Daoy (cell line): ENCODE data around the gene BRAF. TPM values are rescaled to one million over a fixed set of nuclear protein-coding genes. Genes with fewer than 3 reads are reported as not detected.
"Not testable (repeated sequence)": the region's sequence is repeated elsewhere in the genome, so short reads cannot be mapped to it uniquely, and the experiment has no call there.

Source experiments
- DNase-seq: peaks from one replicate; pipeline ENCODE4 v3.0.0-alpha.2; 2015; ENCODE audit warnings: low read depth
- total RNA-seq: library from RNA; depleted of rRNA; stranded (reverse); fragments of >200 nt; shearing (Covaris generic); gene quantifications from 2 replicates; pipeline ENCODE4 v1.2.3, GENCODE V29; 2014

The BRAF gene
- total RNA-seq, 1 experiment from 2014 or later = 5.1 TPM

GRCh38 chr7:140771826-140772225 is 152.9 kb downstream of the BRAF start:
- DNase-seq = no peak

DNA sequence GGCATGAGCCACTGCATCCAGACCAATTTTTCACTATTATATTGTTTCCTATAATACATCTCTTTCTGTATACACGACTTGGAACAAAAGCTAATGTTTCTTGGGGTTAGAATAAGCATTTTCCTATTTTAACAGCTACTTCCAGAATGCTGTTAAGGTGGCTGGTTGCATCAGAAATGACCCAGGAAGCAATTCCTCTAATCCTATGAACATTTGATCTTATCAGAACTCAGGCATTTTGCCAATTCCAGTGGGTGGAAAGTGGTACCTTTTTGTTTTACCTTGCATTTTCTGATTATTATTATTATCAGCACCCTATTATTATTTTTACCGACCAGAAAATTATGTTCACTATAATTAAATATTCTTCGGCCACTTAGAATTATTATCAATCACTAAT is 154.9 kb downstream of the BRAF start:
- DNase-seq = no peak

GRCh38 chr7:140767418-140767817 is 157.3 kb downstream of the BRAF start:
- no peak for DNase-seq

GRCh38 chr7:140765441-140765840 is 159.3 kb downstream of the BRAF start:
- not testable (repeated sequence) for DNase-seq

DNA sequence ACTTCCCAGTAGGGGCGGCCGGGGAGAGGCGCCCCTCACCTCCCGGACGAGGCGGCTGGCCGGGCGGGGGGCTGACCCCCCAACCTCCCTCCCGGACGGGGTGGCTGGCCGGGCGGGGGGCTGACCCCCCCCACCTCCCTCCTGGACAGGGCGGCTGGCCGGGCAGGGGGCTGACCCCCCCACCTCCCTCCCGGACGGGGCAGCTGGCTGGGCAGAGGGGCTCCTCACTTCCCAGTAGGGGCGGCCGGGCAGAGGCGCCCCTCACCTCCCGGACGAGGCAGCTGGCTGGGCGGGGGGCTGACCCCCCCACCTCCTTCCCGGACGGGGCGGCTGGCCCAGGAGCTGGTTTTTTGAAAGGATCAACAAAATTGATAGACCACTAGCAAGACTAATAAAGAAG is 161.6 kb downstream of the BRAF start:
- DNase-seq = not testable (repeated sequence)

GRCh38 chr7:140761375-140761774 is 163.4 kb downstream of the BRAF start:
- DNase-seq = not testable (repeated sequence)

GRCh38 chr7:140754506-140754905 is 170.2 kb downstream of the BRAF start:
- DNase-seq = no peak

- no peak for DNase-seq
Measured at GRCh38 chr7:140752533-140752932, 172.2 kb downstream of the BRAF start.

DNA sequence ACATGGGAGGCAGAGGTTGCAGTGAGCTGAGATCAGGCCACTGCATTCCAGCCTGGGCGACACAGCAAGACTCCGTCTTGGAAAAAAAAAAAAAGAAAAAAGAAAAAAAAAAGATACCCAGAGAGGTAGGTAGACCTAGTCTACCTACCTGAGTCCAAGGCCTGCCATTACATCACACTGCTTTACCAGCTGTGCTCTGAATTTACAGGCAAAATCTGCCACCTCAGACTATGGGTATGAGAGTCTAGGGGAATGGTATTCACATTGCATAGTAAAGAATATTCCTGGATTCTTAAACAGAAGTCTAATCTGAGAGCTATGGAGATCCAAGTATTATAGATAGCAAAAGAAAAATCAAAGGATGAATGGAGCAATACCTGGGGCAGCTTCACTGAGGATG is 178.0 kb downstream of the BRAF start:
- no peak for DNase-seq

DNA sequence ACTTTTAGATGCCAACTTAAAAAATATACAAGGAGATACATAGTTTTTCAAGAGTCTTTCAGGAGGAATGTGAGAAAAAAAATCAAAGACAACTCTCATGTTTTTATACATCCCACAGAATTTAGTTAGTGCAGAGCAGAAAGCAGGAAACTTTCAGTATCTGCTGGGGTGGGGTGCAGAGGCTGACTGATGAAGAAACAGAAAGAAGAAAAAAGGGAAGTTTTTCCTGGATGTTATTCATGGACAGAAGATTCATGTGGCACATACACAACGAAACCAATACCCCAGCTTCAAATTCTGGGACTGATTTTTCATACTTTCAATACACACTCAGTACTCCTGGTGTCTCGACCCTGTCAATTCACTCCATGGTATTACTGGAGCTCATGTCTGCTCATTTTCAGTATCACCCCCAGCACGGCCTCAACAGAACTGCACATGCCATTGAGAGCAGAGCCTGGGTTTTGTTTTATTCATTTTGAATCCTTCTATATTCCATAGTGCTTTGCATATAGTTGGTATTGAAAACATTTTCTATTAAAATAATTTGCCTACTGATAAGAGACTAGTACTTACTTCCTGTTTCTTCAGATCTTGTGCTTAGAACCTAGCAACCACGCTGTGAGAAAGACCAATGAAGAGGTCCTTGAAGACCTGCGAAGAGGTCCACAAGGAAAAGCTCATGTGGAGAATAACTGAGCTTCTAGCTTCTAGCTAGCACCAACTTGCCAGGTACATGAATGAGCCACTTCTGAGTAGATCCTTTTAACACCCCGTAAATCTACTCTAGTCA is 179.3 kb downstream of the BRAF start:
- no peak for DNase-seq

DNA sequence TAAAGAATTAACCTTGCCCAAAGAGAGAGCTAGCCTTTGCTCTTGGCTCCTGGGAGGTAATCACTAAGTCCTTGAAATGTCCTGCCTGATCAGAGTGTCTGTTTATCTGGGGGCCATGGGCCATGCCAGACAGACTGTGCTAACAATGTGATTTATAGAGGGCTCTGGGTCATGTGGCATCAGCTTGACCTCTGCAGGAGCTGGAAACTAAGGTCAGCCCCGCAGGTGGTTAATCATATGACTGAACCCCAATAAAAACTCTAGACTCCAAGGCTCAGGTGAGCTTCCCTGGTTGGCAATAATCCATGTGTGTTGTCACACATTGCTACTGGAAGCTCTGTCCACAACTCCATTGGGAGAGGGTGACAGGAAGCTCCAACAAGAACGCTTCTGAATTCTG is 180.7 kb downstream of the BRAF start:
- DNase-seq = no peak

DNA sequence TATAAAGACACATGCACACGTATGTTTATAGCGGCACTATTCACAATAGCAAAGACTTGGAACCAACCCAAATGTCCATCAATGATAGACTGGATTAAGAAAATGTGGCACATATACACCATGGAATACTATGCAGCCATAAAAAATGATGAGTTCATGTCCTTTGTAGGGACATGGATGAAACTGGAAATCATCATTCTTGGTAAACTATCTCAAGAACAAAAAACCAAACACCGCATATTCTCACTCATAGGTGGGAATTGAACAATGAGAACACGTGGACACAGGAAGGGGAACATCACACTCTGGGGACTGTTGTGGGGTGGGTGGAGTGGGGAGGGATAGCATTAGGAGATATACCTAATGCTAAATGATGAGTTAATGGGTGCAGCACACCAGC is 181.5 kb downstream of the BRAF start:
- not testable (repeated sequence) for DNase-seq

- DNase-seq = no peak
Measured at GRCh38 chr7:140738280-140738679, 186.4 kb downstream of the BRAF start.

DNA sequence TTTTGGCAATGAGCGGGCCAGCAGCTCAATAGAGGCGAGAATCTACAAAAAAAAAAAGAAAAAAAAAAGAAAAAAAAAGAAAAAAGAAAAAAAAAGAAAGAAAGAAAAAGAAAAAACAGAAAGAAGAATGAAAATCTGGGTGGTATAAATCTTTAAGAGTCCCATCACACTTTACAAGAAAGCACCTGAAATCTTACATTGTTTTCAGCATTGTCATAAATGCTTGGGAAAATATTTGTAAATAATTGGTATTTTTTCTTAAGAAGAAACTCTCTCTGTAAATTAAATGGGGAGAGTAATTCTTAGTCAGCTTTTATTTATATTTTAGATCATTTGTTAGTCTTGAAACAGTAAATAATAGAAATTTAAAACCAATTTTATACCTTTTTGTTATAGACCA is 190.0 kb downstream of the BRAF start:
- no peak for DNase-seq

- DNase-seq = no peak
Measured at GRCh38 chr7:140734096-140734495, 190.6 kb downstream of the BRAF start.

- no peak for DNase-seq
Measured at GRCh38 chr7:140732416-140732815, 192.3 kb downstream of the BRAF start.

DNA sequence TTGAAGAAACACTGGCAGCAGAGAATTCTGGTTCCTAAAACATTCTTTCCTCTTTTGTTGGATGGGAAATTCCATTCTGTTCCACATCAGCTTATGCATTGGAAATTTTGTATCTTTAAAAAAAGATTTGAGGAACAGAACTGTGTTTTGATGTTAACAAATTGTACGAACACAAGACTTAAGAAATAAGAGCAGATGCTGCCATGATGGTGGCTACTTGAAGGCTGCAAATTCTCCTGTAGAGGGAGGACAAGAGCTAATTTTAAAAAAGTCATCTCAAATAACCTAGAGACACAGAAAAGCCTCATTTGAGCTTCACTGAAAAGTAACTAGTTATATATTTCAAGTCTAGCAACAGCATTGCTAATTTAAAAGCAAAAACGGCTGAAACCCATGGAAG is 198.4 kb downstream of the BRAF start:
- no peak for DNase-seq

GRCh38 chr7:140724706-140725105 is 200.0 kb downstream of the BRAF start:
- DNase-seq = no peak

GRCh38 chr7:140723574-140723973 is 201.2 kb downstream of the BRAF start:
- DNase-seq = no peak

- no peak for DNase-seq
Measured at GRCh38 chr7:140723006-140723405, 201.7 kb downstream of the BRAF start.

DNA sequence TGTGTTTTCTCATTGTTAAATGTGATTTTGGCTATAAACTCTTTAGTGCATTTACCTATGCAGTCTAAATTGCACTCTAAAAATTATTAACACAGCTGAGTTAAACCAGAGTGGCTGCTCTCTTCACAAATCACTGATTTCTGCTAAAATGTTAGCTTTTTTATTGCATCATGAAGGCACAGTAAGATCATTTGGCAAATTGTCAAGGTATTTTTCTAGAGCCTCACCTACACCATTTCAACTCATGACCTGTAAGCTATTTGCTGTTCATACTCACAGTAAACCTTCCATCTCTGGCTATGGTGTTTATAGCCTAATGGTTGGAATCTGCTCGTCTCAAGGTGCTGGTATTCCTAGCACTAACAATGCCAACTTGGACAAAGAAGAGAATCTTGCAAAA is 202.5 kb downstream of the BRAF start:
- no peak for DNase-seq

DNA sequence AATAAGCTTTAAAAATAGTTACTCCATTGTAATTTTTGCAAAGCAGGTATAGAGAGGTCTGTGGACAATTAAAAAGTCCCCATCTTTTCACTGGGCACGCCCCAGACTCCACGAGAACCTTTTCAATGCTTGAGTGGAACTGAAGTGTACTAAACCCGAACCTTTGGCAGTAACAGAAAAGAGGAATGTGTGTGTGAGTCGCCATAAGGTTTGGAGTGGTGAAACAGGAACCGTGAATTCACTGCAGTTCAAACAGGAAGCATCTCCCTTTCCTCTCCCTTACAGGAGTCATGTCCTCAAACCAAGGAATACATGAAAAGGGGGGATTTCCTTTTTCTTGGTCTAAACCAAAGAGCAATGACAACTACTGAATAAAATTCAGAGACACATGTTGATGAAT is 205.0 kb downstream of the BRAF start:
- no peak for DNase-seq

DNA sequence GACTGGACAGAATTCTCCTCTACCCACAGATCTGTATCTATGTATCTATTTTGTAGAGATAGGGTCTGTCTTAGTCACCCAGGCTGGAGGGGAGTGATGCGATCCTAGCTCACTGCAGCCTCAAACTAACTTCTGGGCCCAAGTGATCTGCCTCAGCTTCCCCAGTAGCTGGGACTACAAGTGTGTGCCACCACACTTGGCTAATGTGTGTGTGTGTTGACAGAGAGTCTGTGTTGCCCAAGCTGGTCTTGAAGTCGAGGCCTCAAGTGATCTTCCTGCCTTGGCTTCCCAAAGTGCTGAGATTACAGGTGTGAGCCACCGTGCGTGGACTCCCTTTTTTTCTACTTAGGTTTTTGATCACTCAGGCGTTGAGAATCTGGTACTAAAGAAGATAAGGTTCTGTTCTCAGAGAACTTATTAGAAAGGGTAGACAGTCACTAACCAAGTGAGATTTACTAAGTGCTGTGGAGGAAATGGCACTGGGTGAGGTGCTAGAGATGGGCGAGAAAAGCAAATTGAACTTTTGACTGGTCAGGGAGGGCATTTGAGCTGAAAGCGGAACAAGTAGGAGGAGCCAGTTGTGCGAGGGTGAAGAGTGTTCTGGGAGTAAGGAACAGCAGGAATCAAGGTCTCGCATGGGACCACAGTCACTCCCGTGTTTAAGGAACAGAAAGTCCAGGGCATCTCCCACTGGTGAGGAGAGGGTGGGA is 210.2 kb downstream of the BRAF start:
- no peak for DNase-seq
